ENCODE results near the gene PLEKHA7.
"Not testable (repeated sequence)": the region's sequence is repeated elsewhere in the genome, so short reads cannot be mapped to it uniquely, and the experiment has no call there.

Gene PLEKHA7

GRCh38 chr11:17005646-17006045 is 8.6 kb downstream of the PLEKHA7 start:
- H3K4me3 ChIP-seq (ENCODE audit: low read depth, low read length), result no peak overlapping the region
- in situ Hi-C loops (cut with HindIII; ENCODE audit: low sequenced_read_pairs), result no loop called here
- DNase-seq (ENCODE audit: low read depth), result no peak
- no peak for TF ChIP-seq CTCF (IDR thresholded peaks at IDR 0.05; ENCODE audit: low read depth, low read length, missing control alignments)

GRCh38 chr11:17004486-17005148 is 9.6 kb downstream of the PLEKHA7 start:
- no peak for DNase-seq (ENCODE audit: low read depth)
- no peak for TF ChIP-seq CTCF (IDR thresholded peaks at IDR 0.05; ENCODE audit: low read depth, low read length, missing control alignments)
- in situ Hi-C loops (cut with HindIII; ENCODE audit: low sequenced_read_pairs), result no loop called here
- no peak overlapping the region for H3K4me3 ChIP-seq (ENCODE audit: low read depth, low read length)

GRCh38 chr11:17003426-17003825 is 10.8 kb downstream of the PLEKHA7 start:
- in situ Hi-C loops (cut with HindIII; ENCODE audit: low sequenced_read_pairs), result no loop called here
- no peak for TF ChIP-seq CTCF (IDR thresholded peaks at IDR 0.05; ENCODE audit: low read depth, low read length, missing control alignments)
- H3K4me3 ChIP-seq (ENCODE audit: low read depth, low read length), result no peak overlapping the region
- no peak for DNase-seq (ENCODE audit: low read depth)

- in situ Hi-C loops (cut with HindIII; ENCODE audit: low sequenced_read_pairs), result no loop called here
- H3K4me3 ChIP-seq (ENCODE audit: low read depth, low read length), result no peak overlapping the region
- no peak for DNase-seq (ENCODE audit: low read depth)
- no peak for TF ChIP-seq CTCF (IDR thresholded peaks at IDR 0.05; ENCODE audit: low read depth, low read length, missing control alignments)
Measured at GRCh38 chr11:17002543-17002942, 11.7 kb downstream of the PLEKHA7 start.

GRCh38 chr11:17001806-17002205 is 12.4 kb downstream of the PLEKHA7 start:
- in situ Hi-C loops (cut with HindIII; ENCODE audit: low sequenced_read_pairs), result no loop called here
- no peak for DNase-seq (ENCODE audit: low read depth)
- no peak for TF ChIP-seq CTCF (IDR thresholded peaks at IDR 0.05; ENCODE audit: low read depth, low read length, missing control alignments)
- no peak overlapping the region for H3K4me3 ChIP-seq (ENCODE audit: low read depth, low read length)

GRCh38 chr11:17000987-17001386 is 13.2 kb downstream of the PLEKHA7 start:
- H3K4me3 ChIP-seq (ENCODE audit: low read depth, low read length), result no peak overlapping the region
- DNase-seq (ENCODE audit: low read depth), result no peak
- in situ Hi-C loops (cut with HindIII; ENCODE audit: low sequenced_read_pairs), result no loop called here
- TF ChIP-seq CTCF (IDR thresholded peaks at IDR 0.05; ENCODE audit: low read depth, low read length, missing control alignments), result no peak

GRCh38 chr11:17000253-17000652 is 14.0 kb downstream of the PLEKHA7 start:
- in situ Hi-C loops (cut with HindIII; ENCODE audit: low sequenced_read_pairs); DNase-seq (ENCODE audit: low read depth); H3K4me3 ChIP-seq (ENCODE audit: low read depth, low read length): not testable (repeated sequence)
